Measurements from ENCODE around the gene ARHGEF3. TPM values are rescaled to one million over a fixed set of nuclear protein-coding genes. Genes with fewer than 3 reads are reported as not detected.
A peak's percentile ranks its signal among the peaks of the same experiment; 100 is the strongest.

ARHGEF3 gene
- total RNA-seq, 4 donors from 2014 or later, result 15.9 to 79.4 (median 44.8) TPM

DNA sequence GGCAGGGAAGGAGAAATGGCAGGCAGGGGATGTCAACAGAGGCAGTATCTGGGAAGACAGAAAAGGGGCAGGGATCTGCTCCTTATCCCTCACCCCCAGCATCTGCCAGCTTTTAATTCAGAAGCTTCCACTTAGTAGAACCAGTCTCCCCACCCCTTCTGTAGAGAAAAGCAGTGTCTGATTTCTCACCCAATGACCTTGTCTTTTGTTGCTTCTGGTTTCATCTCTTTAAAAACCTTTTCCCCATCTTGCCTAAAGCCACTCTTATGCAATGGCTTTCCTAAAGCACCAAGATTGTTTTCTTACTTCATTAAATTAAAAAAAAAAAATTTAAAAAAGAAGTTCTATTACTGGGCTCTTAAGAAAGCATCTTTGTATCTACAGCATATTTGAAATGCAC, 27.8 kb downstream of the ARHGEF3 start:
- no peaks in the 10 kb centered on the region for H3K27me3 ChIP-seq
- no peak for DNase-seq
- intact Hi-C loops (cut with DNase I; ENCODE audit: low total_unique reads), result no loop called here
- no peak overlapping the region for H3K4me3 ChIP-seq
- no peak for TF ChIP-seq POLR2A (IDR thresholded peaks at IDR 0.05)
- TF ChIP-seq, protein P1, sequence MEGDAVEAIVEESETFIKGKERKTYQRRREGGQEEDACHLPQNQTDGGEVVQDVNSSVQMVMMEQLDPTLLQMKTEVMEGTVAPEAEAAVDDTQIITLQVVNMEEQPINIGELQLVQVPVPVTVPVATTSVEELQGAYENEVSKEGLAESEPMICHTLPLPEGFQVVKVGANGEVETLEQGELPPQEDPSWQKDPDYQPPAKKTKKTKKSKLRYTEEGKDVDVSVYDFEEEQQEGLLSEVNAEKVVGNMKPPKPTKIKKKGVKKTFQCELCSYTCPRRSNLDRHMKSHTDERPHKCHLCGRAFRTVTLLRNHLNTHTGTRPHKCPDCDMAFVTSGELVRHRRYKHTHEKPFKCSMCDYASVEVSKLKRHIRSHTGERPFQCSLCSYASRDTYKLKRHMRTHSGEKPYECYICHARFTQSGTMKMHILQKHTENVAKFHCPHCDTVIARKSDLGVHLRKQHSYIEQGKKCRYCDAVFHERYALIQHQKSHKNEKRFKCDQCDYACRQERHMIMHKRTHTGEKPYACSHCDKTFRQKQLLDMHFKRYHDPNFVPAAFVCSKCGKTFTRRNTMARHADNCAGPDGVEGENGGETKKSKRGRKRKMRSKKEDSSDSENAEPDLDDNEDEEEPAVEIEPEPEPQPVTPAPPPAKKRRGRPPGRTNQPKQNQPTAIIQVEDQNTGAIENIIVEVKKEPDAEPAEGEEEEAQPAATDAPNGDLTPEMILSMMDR (IDR thresholded peaks at IDR 0.05), result no peak
- H3K36me3 ChIP-seq, result no peaks in the 10 kb centered on the region
- H3K4me1 ChIP-seq, result peaks cover 3 to 4% of the 10 kb centered on the region in 2 donors
- peak overlapping the region in 1 of 2 donors; percentile 59 for H3K27ac ChIP-seq
- H3K9me3 ChIP-seq, result no peaks in the 10 kb centered on the region

DNA sequence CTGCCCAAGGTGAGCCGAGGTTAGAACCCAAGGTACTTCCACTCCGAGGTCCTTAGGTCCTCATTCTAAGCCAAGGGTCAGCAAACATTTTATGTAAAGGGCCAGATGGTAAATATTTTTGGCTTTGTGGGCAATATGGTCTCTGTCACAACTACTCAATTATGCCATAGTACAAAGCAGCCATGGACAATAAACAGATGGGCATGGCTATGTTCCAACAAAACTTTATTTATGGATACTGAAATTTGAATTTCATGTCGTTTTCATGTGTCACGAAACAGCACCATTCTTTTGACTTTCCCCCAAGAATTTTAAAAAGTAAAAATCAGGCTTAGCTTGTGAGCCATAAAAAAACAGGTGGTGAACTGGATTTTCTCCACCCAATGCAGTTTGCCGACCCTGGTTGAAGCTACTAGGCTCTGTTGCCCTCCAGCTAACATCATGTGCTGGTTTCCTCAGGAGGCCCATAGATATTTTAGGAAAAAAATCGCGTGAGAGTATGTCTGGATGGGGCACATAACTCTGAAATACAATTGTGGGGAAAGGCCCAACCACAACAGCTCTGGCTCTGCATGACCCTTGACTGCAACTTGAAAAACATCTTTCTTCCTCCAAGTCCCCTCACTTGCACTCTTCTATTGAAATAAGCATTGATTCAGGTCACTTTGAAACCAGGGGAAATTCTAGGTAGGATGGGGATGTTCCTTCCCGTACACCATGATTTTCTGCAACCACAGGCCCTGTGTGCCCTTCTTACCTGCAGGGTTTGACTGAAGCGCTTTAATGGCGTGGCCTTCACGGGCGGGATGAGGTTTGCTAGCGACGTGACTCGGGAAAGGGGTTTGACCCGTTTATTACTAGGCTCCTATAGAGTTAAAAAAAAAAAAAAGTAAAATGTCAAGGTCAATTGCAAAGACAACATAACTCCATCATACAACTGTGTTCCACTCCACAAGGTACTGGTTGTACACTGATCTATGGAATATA, 28.5 kb downstream of the ARHGEF3 start:
- Histone ChIP-seq H3K36me3 (no peaks in the 10 kb centered on the region), H3K4me3 (no peak overlapping the region), H3K9me3 (no peaks in the 10 kb centered on the region), H3K27me3 (no peaks in the 10 kb centered on the region), H3K4me1 (peaks cover 7 to 8% of the 10 kb centered on the region in 2 donors), H3K27ac (peak overlapping the region in 1 of 2 donors; percentile 59)
- no peak for DNase-seq
- intact Hi-C loops (cut with DNase I; ENCODE audit: low total_unique reads), result no loop called here
- TF ChIP-seq, protein P1 (IDR thresholded peaks at IDR 0.05), result no peak
- TF ChIP-seq POLR2A (IDR thresholded peaks at IDR 0.05), result no peak

DNA sequence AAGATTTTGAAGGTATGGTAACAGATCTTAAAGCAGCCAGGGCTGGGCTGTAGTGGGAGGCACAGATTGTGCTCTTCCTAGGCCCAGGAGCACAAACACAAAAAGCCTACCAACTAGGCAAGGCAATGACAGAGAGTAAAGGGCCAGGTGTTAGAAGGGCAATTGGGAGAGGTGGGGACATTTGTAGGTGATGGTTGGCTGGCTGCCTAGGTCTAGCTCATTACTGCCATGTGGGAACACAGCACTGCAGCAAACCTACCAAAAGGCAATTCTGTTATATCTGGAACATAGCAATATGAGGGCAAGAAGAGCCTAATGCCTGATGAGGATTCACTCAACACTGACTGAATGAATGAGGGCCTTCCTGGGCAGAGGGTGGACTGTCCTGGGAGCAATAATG, 30.4 kb downstream of the ARHGEF3 start:
- Histone ChIP-seq H3K27me3 (no peaks in the 10 kb centered on the region), H3K9me3 (no peaks in the 10 kb centered on the region), H3K4me3 (no peak overlapping the region), H3K4me1 (peaks cover 7 to 8% of the 10 kb centered on the region in 2 donors), H3K36me3 (no peaks in the 10 kb centered on the region), H3K27ac (peak overlapping the region in 1 of 2 donors; percentile 24)
- intact Hi-C loops (cut with DNase I; ENCODE audit: low total_unique reads), result no loop called here
- TF ChIP-seq, protein P1 (IDR thresholded peaks at IDR 0.05), result no peak
- TF ChIP-seq POLR2A (IDR thresholded peaks at IDR 0.05), result no peak
- no peak for DNase-seq

DNA sequence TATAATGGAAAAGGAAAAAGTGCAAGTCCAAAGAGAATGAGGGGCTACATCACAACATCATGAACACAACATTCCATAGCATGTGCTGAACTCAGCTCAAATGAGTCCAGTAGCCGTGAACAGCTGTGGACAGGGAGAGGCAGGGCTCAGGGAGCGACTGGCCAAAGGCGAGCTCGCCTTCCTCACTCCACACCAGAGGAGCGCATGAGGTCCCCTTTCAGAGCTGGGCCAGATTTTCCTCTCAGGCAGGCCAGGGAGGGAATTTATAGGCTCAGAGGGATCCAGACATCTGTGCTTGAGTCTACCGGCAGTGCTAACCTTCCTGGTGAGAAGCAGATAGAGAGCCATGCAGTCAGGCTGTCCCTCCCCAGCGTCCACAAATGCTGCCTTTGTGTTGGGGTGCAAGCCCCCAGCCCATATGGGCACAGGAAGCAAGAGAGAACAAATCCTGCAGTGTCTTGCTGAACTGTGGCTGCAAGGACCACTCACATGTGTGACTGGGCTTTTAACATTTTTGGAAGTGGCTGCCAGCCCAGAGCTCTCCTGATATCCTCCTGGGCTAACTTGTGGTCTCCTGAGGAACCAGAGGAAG, 32.5 kb downstream of the ARHGEF3 start:
- TF ChIP-seq, protein P1 (IDR thresholded peaks at IDR 0.05), result no peak
- no peak for TF ChIP-seq POLR2A (IDR thresholded peaks at IDR 0.05)
- no peak for DNase-seq
- no peak overlapping the region for H3K4me3 ChIP-seq
- H3K36me3 ChIP-seq, result no peaks in the 10 kb centered on the region
- no peaks in the 10 kb centered on the region for H3K9me3 ChIP-seq
- intact Hi-C loops (cut with DNase I; ENCODE audit: low total_unique reads), result no loop called here
- peaks cover 7 to 8% of the 10 kb centered on the region in 2 donors for H3K4me1 ChIP-seq
- H3K27me3 ChIP-seq, result no peaks in the 10 kb centered on the region
- H3K27ac ChIP-seq, result peak overlapping the region; percentile 61 to 68

All from uterus (tissue), 4 donors.